Activated T-cell treated with anti-CD3 and anti-CD28 coated beads, Interleukin-2, amount 50 U/mL, for 24 hours (primary cell): ENCODE data around the gene TRANK1.

Source experiments
- DNase-seq: peaks from one replicate; pipeline ENCODE4 v3.0.0-alpha.2; 2020
- H3K27ac Mint-ChIP-seq: 2 replicates; pipeline ENCODE4 v1.8.0; 2020; ENCODE audit warnings: mild to moderate bottlenecking, mixed read lengths
- H3K27me3 Mint-ChIP-seq: 2 replicates; pipeline ENCODE4 v1.8.0; 2020; ENCODE audit warnings: mixed read lengths
- H3K36me3 Mint-ChIP-seq: 2 replicates; pipeline ENCODE4 v1.8.0; 2020; ENCODE audit warnings: low read depth, mixed read lengths
- H3K4me1 Mint-ChIP-seq: 2 replicates; pipeline ENCODE4 v1.8.0; 2020; ENCODE audit warnings: low read depth, mixed read lengths
- H3K4me3 Mint-ChIP-seq: 2 replicates; pipeline ENCODE4 v1.8.0; 2020; ENCODE audit warnings: mild to moderate bottlenecking, moderate library complexity, mixed read lengths
- H3K9me3 Mint-ChIP-seq: 2 replicates; pipeline ENCODE4 v1.8.0; 2020; ENCODE audit warnings: mixed read lengths

TRANK1 gene

GRCh38 chr3:36837089-36837488, 107.8 kb downstream of the TRANK1 start:
- H3K36me3 Mint-ChIP-seq, result peaks cover 75% of the 10 kb centered on the region
- H3K9me3 Mint-ChIP-seq, result peaks cover 5% of the 10 kb centered on the region
- H3K4me3 Mint-ChIP-seq, result no peak overlapping the region
- peaks cover 4% of the 10 kb centered on the region for H3K4me1 Mint-ChIP-seq
- DNase-seq, result no peak
- H3K27me3 Mint-ChIP-seq, result no peaks in the 10 kb centered on the region
- peak overlapping the region; percentile 9 for H3K27ac Mint-ChIP-seq

- DNase-seq, result no peak
- H3K4me3 Mint-ChIP-seq, result no peak overlapping the region
- no peaks in the 10 kb centered on the region for H3K9me3 Mint-ChIP-seq
- peaks cover 71% of the 10 kb centered on the region for H3K36me3 Mint-ChIP-seq
- H3K27ac Mint-ChIP-seq, result no peak overlapping the region
- peaks cover 4% of the 10 kb centered on the region for H3K4me1 Mint-ChIP-seq
- H3K27me3 Mint-ChIP-seq, result no peaks in the 10 kb centered on the region
Measured at GRCh38 chr3:36833160-36833814, 111.6 kb downstream of the TRANK1 start.

DNA sequence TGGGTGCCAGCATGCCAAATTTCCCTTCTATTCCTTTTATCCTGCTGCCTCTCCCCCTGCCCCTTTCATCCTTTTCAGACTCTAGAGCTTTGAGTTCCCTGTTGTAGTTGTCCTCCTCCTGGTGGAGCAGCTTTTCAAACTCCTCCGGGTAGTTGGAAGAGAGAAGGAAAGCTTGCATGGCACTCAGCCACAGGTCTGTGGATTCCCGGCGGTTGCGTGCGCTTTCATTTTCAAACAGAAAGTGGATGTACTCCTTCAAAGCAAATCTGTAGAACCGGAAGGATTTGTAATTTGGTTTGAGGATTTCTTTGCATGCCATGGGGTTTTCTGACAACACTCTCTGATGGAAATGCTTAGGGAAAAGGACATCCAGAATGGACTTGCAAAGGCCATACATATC, 112.4 kb downstream of the TRANK1 start:
- no peaks in the 10 kb centered on the region for H3K27me3 Mint-ChIP-seq
- H3K27ac Mint-ChIP-seq, result no peak overlapping the region
- no peaks in the 10 kb centered on the region for H3K9me3 Mint-ChIP-seq

GRCh38 chr3:36827133-36827532, 117.7 kb downstream of the TRANK1 start:
- Mint-ChIP-seq H3K4me3 (no peak overlapping the region), H3K27me3 (no peaks in the 10 kb centered on the region), H3K36me3 (peaks cover 61% of the 10 kb centered on the region), H3K4me1 (no peaks in the 10 kb centered on the region), H3K9me3 (no peaks in the 10 kb centered on the region), H3K27ac (no peak overlapping the region)
- no peak for DNase-seq

More for the DNA sequence above, 112.4 kb downstream of the TRANK1 start:
- DNase-seq, result no peak
- peaks cover 74% of the 10 kb centered on the region for H3K36me3 Mint-ChIP-seq
- H3K4me1 Mint-ChIP-seq, result peaks cover 3% of the 10 kb centered on the region
- no peak overlapping the region for H3K4me3 Mint-ChIP-seq

- Mint-ChIP-seq H3K27ac (no peak overlapping the region), H3K4me3 (no peak overlapping the region), H3K36me3 (peaks cover 53% of the 10 kb centered on the region)
Measured at GRCh38 chr3:36826240-36826639, 118.6 kb downstream of the TRANK1 start.

DNA sequence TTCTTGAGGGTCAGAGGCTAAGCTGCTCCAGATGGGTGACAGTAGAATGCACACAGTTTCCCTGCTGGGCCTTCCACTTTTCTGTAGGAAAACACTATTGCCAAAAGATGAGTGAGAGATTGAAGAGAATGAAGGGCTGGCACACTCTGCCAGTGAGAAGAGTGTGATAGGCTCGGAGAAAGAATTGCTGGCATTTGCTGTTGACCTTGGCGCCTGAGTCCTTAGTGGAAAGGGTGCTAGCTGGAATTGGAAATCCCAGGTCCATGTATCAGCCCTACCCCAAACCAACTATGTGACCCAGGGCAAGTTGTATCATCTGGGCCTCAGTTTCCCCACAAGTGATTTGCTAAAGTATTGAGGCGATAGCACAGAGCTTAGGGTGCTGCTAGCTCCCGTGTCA, 120.4 kb downstream of the TRANK1 start:
- peaks cover 39% of the 10 kb centered on the region for H3K36me3 Mint-ChIP-seq
- H3K27ac Mint-ChIP-seq, result no peak overlapping the region
- DNase-seq, result no peak
- H3K4me3 Mint-ChIP-seq, result no peak overlapping the region
- H3K9me3 Mint-ChIP-seq, result no peaks in the 10 kb centered on the region
- no peaks in the 10 kb centered on the region for H3K4me1 Mint-ChIP-seq
- H3K27me3 Mint-ChIP-seq, result no peaks in the 10 kb centered on the region

More at GRCh38 chr3:36826240-36826639, 118.6 kb downstream of the TRANK1 start:
- Mint-ChIP-seq H3K4me1 (no peaks in the 10 kb centered on the region), H3K9me3 (no peaks in the 10 kb centered on the region), H3K27me3 (no peaks in the 10 kb centered on the region)
- DNase-seq, result no peak

DNA sequence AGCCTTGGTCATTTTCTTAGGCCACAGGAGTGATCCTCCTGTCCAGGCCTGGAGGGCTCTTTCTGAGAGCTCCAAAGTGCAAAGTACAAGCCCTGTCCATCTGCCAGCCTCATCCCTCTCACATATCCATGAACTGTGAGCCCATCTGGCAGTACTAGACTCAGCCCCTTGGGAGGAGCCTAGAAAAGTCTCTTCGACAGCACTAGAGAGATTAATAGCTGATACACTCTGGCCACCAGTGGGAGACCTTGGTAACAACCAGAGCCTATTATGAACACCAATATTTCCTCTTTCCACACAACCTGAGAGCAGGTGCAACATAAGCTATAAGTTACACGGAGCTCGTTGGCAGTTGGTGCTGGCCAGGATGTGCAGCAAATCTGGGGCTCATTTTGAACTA, 121.0 kb downstream of the TRANK1 start:
- no peaks in the 10 kb centered on the region for H3K9me3 Mint-ChIP-seq
- H3K27ac Mint-ChIP-seq, result no peak overlapping the region
- H3K36me3 Mint-ChIP-seq, result peaks cover 34% of the 10 kb centered on the region
- no peak overlapping the region for H3K4me3 Mint-ChIP-seq
- H3K4me1 Mint-ChIP-seq, result no peaks in the 10 kb centered on the region
- H3K27me3 Mint-ChIP-seq, result no peaks in the 10 kb centered on the region
- no peak for DNase-seq

GRCh38 chr3:36820083-36820482, 124.8 kb downstream of the TRANK1 start:
- no peaks in the 10 kb centered on the region for H3K27me3 Mint-ChIP-seq
- peaks cover 8% of the 10 kb centered on the region for H3K36me3 Mint-ChIP-seq
- H3K9me3 Mint-ChIP-seq, result no peaks in the 10 kb centered on the region
- H3K4me1 Mint-ChIP-seq, result no peaks in the 10 kb centered on the region
- H3K27ac Mint-ChIP-seq, result no peak overlapping the region
- no peak overlapping the region for H3K4me3 Mint-ChIP-seq
- no peak for DNase-seq

GRCh38 chr3:36817806-36818533, 126.9 kb downstream of the TRANK1 start:
- H3K4me1 Mint-ChIP-seq, result no peaks in the 10 kb centered on the region
- no peaks in the 10 kb centered on the region for H3K9me3 Mint-ChIP-seq
- no peak overlapping the region for H3K4me3 Mint-ChIP-seq
- H3K36me3 Mint-ChIP-seq, result no peaks in the 10 kb centered on the region
- DNase-seq, result no peak
- H3K27ac Mint-ChIP-seq, result no peak overlapping the region
- H3K27me3 Mint-ChIP-seq, result no peaks in the 10 kb centered on the region

GRCh38 chr3:36815375-36815774, 129.5 kb downstream of the TRANK1 start:
- no peaks in the 10 kb centered on the region for H3K9me3 Mint-ChIP-seq
- H3K27ac Mint-ChIP-seq, result no peak overlapping the region
- H3K27me3 Mint-ChIP-seq, result no peaks in the 10 kb centered on the region

DNA sequence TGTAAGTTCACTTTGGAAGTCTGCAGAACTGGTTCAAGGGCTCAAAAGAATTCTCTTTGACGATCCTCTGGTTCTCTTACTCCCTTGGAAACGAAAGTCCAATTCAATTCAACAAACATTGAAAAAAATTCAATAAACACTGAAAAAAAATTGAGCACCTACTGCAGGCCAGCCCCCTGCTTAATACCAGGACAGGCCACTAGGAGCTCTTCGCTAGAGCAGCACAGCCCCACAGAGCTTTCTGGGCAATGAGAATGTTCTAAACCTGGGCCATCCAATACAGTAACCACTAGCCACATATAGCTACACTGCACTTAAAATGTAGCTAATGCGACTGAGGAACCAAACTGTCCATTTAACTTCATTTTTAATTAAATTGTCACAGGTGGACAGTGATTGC, 130.1 kb downstream of the TRANK1 start:
- H3K36me3 Mint-ChIP-seq, result no peaks in the 10 kb centered on the region
- no peaks in the 10 kb centered on the region for H3K27me3 Mint-ChIP-seq
- no peak for DNase-seq
- no peak overlapping the region for H3K4me3 Mint-ChIP-seq
- H3K9me3 Mint-ChIP-seq, result no peaks in the 10 kb centered on the region
- H3K27ac Mint-ChIP-seq, result no peak overlapping the region
- no peaks in the 10 kb centered on the region for H3K4me1 Mint-ChIP-seq

More at GRCh38 chr3:36815375-36815774, 129.5 kb downstream of the TRANK1 start:
- H3K4me1 Mint-ChIP-seq, result no peaks in the 10 kb centered on the region
- no peaks in the 10 kb centered on the region for H3K36me3 Mint-ChIP-seq
- H3K4me3 Mint-ChIP-seq, result no peak overlapping the region
- DNase-seq, result no peak

DNA sequence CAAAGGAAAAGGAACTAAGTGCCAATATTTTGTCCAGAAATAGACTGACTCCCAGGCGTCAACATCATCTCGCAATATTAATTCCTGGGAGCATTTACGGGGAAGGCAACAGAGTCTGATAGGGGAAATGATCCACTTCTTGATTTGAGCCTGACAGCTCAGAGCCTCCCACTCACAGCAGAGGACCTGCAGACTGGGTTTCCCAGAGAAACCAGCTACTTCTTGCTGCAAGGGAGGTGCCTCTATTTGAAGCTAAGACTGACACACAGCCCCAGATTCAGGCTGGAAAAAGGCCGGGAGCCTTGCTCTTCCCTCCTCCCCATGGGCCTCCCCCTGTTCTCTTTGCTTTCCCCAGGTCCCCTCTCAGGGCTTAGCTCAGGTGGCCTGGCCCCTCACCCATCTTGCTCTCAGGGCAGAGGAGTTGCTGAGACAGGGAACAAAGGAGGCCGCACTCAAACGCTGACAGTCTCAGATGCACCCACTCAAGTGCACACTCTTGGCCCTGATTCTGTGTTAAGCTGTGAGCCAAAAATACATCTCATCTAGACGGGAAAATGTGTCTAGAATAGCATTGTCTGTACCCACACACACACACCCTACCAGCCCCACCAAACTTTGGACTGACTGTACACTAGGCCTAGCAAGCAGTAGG, 130.7 kb downstream of the TRANK1 start:
- H3K9me3 Mint-ChIP-seq, result no peaks in the 10 kb centered on the region
- no peaks in the 10 kb centered on the region for H3K36me3 Mint-ChIP-seq
- no peaks in the 10 kb centered on the region for H3K4me1 Mint-ChIP-seq
- H3K27ac Mint-ChIP-seq, result no peak overlapping the region
- H3K4me3 Mint-ChIP-seq, result no peak overlapping the region
- no peak for DNase-seq
- no peaks in the 10 kb centered on the region for H3K27me3 Mint-ChIP-seq

GRCh38 chr3:36813305-36813704, 131.5 kb downstream of the TRANK1 start:
- H3K36me3 Mint-ChIP-seq, result no peaks in the 10 kb centered on the region
- DNase-seq, result no peak
- H3K27me3 Mint-ChIP-seq, result no peaks in the 10 kb centered on the region
- H3K9me3 Mint-ChIP-seq, result no peaks in the 10 kb centered on the region
- H3K4me3 Mint-ChIP-seq, result no peak overlapping the region
- H3K27ac Mint-ChIP-seq, result no peak overlapping the region
- H3K4me1 Mint-ChIP-seq, result no peaks in the 10 kb centered on the region

- Mint-ChIP-seq H3K4me3 (no peak overlapping the region), H3K9me3 (no peaks in the 10 kb centered on the region), H3K27ac (no peak overlapping the region), H3K27me3 (no peaks in the 10 kb centered on the region), H3K36me3 (no peaks in the 10 kb centered on the region), H3K4me1 (no peaks in the 10 kb centered on the region)
- no peak for DNase-seq
Measured at GRCh38 chr3:36812240-36812639, 132.6 kb downstream of the TRANK1 start.

- no peak overlapping the region for H3K4me3 Mint-ChIP-seq
- H3K36me3 Mint-ChIP-seq, result no peaks in the 10 kb centered on the region
- no peaks in the 10 kb centered on the region for H3K4me1 Mint-ChIP-seq
- no peaks in the 10 kb centered on the region for H3K9me3 Mint-ChIP-seq
- no peaks in the 10 kb centered on the region for H3K27me3 Mint-ChIP-seq
- DNase-seq, result no peak
- no peak overlapping the region for H3K27ac Mint-ChIP-seq
Measured at GRCh38 chr3:36811768-36812167, 133.1 kb downstream of the TRANK1 start.
